H1 (cell line): ENCODE data around the gene MRAP. TPM values are rescaled to one million over a fixed set of nuclear protein-coding genes. Genes with fewer than 3 reads are reported as not detected.

Experiments
- CTCF ChIA-PET: fragments of 300-600 bp; sonication (Branson Sonifier 250); formaldehyde crosslinking; loops from one replicate; lab custom pipeline; 2021; ENCODE audit not compliant: partially characterized antibody; lab: Charles Lee
- POLR2A ChIA-PET: fragments of 300-600 bp; sonication (Branson Sonifier 250); formaldehyde crosslinking; loops from one replicate; lab custom pipeline; 2021; ENCODE audit warnings: inconsistent platforms; ENCODE audit not compliant: partially characterized antibody; lab: Charles Lee
- DNase-seq, 2 experiments: peaks; one replicate each; pipeline versions ENCODE4 v3.0.0 to v3.0.0-alpha.2; 2010 to 2022; ENCODE audit warnings: low spot score in 2 of 2, low read depth in 1 of 2, mixed read lengths in 1 of 2
- FAIRE-seq: peaks from 2 replicates; lab custom pipeline; 2011; peaks lifted over from hg19 to GRCh38; lab: Jason Lieb, UNC
- H2AFZ ChIP-seq: 2 replicates; pipeline ENCODE4 v1.8.1; 2012; ENCODE audit warnings: low read length, inconsistent platforms
- H2AK5ac ChIP-seq: 2 replicates; pipeline ENCODE4 v1.6.1; 2013; ENCODE audit warnings: low read depth, low read length
- H2BK120ac ChIP-seq: replicated peaks from 2 replicates; pipeline ENCODE3; 2013; ENCODE audit warnings: low read depth, low read length, inconsistent platforms
- H2BK12ac ChIP-seq: 2 replicates; pipeline ENCODE4 v1.6.1; 2013; ENCODE audit warnings: low read depth, low read length
- H2BK15ac ChIP-seq: 2 replicates; pipeline ENCODE4 v1.6.1; 2013; ENCODE audit warnings: low read length
- H2BK20ac ChIP-seq: 2 replicates; pipeline ENCODE4 v1.6.1; 2013; ENCODE audit warnings: low read length
- H2BK5ac ChIP-seq: 2 replicates; pipeline ENCODE4 v1.6.1; 2013; ENCODE audit warnings: low read depth, low read length
- H3K14ac ChIP-seq: 2 replicates; pipeline ENCODE4 v1.6.1; 2013; ENCODE audit warnings: inconsistent platforms; ENCODE audit not compliant: insufficient read length
- H3K18ac ChIP-seq: 2 replicates; pipeline ENCODE4 v1.6.1; 2013; ENCODE audit warnings: low read length; ENCODE audit errors: extremely low read depth
- H3K23ac ChIP-seq: 2 replicates; pipeline ENCODE4 v1.6.1; 2013; ENCODE audit warnings: inconsistent platforms; ENCODE audit not compliant: insufficient read length
- H3K23me2 ChIP-seq: 2 replicates; pipeline ENCODE4 v1.6.1; 2013; ENCODE audit warnings: low read depth, low read length
- H3K27ac ChIP-seq: 2 replicates; pipeline ENCODE4 v1.6.1; 2011; ENCODE audit warnings: low read depth, low read length, inconsistent platforms
- H3K27me3 ChIP-seq, 4 experiments: replicated peaks in 1 of 4; 1 replicate in 1 of 4; 2 replicates in 3 of 4; pipeline versions ENCODE4 v1.6.1 to v1.8.1; 2011 to 2013; ENCODE audit warnings: low read length in 3 of 4, mild to moderate bottlenecking in 3 of 4, inconsistent platforms in 2 of 4, mixed read lengths in 2 of 4, moderate library complexity in 1 of 4; ENCODE audit not compliant: control insufficient read depth in 3 of 4, insufficient read depth in 3 of 4; ENCODE audit errors: extremely low read depth in 1 of 4
- H3K36me3 ChIP-seq, 4 experiments: 2 replicates each; pipeline versions ENCODE4 v1.6.1 to v1.8.1; 2011 to 2013; ENCODE audit warnings: mild to moderate bottlenecking in 4 of 4, low read length in 3 of 4, moderate library complexity in 2 of 4, control low read depth in 1 of 4, inconsistent platforms in 1 of 4; ENCODE audit not compliant: insufficient read depth in 4 of 4, control insufficient read depth in 2 of 4
- H3K4ac ChIP-seq: replicated peaks from 2 replicates; pipeline ENCODE3; 2013; ENCODE audit warnings: low read length, low read depth, mixed read lengths, inconsistent platforms; ENCODE audit not compliant: insufficient read length
- H3K4me1 ChIP-seq, 4 experiments: replicated peaks in 1 of 4; 1 replicate in 1 of 4; 2 replicates in 3 of 4; pipeline versions ENCODE4 v1.6.1 to v1.8.1; 2011 to 2013; ENCODE audit warnings: low read length in 3 of 4, inconsistent platforms in 2 of 4, mixed read lengths in 1 of 4; ENCODE audit not compliant: insufficient read depth in 4 of 4, control insufficient read depth in 3 of 4
- H3K4me2 ChIP-seq, 2 experiments: 2 replicates each; pipeline versions ENCODE4 v1.6.1 to v1.8.1; 2011 to 2013; ENCODE audit warnings: low read depth in 2 of 2, low read length in 2 of 2, control low read depth in 1 of 2, inconsistent platforms in 1 of 2, mild to moderate bottlenecking in 1 of 2; ENCODE audit not compliant: insufficient read depth in 1 of 2
- H3K4me3 ChIP-seq, 4 experiments: fragments of 200-600, 300-600 bp in 1 of 4; sonication (generic), shearing (Covaris generic), sonication (Bioruptor Twin) in 1 of 4; 2 replicates each; pipeline versions ENCODE4 v1.5.1 to v1.8.1; 2011 to 2016; ENCODE audit warnings: low read length in 4 of 4, low read depth in 3 of 4, control low read depth in 2 of 4, inconsistent platforms in 2 of 4, mild to moderate bottlenecking in 2 of 4, mixed read lengths in 1 of 4, moderate library complexity in 1 of 4; ENCODE audit not compliant: insufficient read depth in 2 of 4; ENCODE audit errors: extremely low read depth in 1 of 4
- H3K56ac ChIP-seq: replicated peaks from 2 replicates; pipeline ENCODE3; 2013; ENCODE audit warnings: low read depth, mild to moderate bottlenecking, mixed read lengths, low read length, inconsistent platforms; ENCODE audit not compliant: insufficient read length
- H3K79me1 ChIP-seq: 2 replicates; pipeline ENCODE4 v1.6.1; 2013; ENCODE audit warnings: low read depth, low read length, control low read depth
- H3K79me2 ChIP-seq, 2 experiments: 2 replicates each; pipeline versions ENCODE4 v1.6.1 to v1.8.1; 2012 to 2013; ENCODE audit warnings: low read length in 2 of 2, mild to moderate bottlenecking in 2 of 2, inconsistent platforms in 1 of 2; ENCODE audit not compliant: insufficient read depth in 2 of 2, control insufficient read depth in 1 of 2
- H3K9ac ChIP-seq, 4 experiments: replicated peaks in 1 of 4; 1 replicate in 1 of 4; 2 replicates in 3 of 4; pipeline versions ENCODE4 v1.6.1 to v1.8.1; 2011 to 2013; ENCODE audit warnings: low read depth in 3 of 4, low read length in 3 of 4, control low read depth in 2 of 4, mild to moderate bottlenecking in 2 of 4, moderate library complexity in 2 of 4, inconsistent platforms in 1 of 4; ENCODE audit errors: extremely low read depth in 1 of 4
- H3K9me3 ChIP-seq, 2 experiments: 2 replicates each; pipeline versions ENCODE4 v1.6.1 to v1.8.1; 2012 to 2013; ENCODE audit warnings: mild to moderate bottlenecking in 2 of 2, moderate library complexity in 2 of 2, control low read depth in 1 of 2, inconsistent platforms in 1 of 2, low read depth in 1 of 2, low read length in 1 of 2, mixed read lengths in 1 of 2; ENCODE audit not compliant: insufficient read depth in 2 of 2
- H4K20me1 ChIP-seq, 2 experiments: replicated peaks in 1 of 2; 2 replicates each; pipeline versions ENCODE3 to v1.8.1; 2011 to 2013; ENCODE audit warnings: inconsistent platforms in 2 of 2, low read length in 2 of 2, mild to moderate bottlenecking in 1 of 2; ENCODE audit not compliant: insufficient read depth in 2 of 2, control insufficient read depth in 1 of 2
- H4K5ac ChIP-seq: 2 replicates; pipeline ENCODE4 v1.6.1; 2013; ENCODE audit warnings: low read length, low read depth, mixed read lengths, inconsistent platforms; ENCODE audit not compliant: insufficient read length
- H4K8ac ChIP-seq: 2 replicates; pipeline ENCODE4 v1.8.0; 2013; ENCODE audit warnings: mild to moderate bottlenecking, moderate library complexity, low read length, inconsistent platforms; ENCODE audit not compliant: insufficient read depth; ENCODE audit errors: extremely low read depth
- H4K91ac ChIP-seq: replicated peaks from 2 replicates; pipeline ENCODE3; 2013; ENCODE audit warnings: low read length, mixed read lengths, inconsistent platforms; ENCODE audit not compliant: insufficient read length
- BACH1 ChIP-seq: IDR thresholded peaks from 2 replicates; pipeline ENCODE4 v1.6.1; 2012; ENCODE audit warnings: low read length, improper control_type of control experiment
- JUND ChIP-seq: IDR thresholded peaks from 2 replicates; pipeline ENCODE4 v1.6.1; 2011; ENCODE audit warnings: mild to moderate bottlenecking, improper control_type of control experiment, low read length
- NANOG ChIP-seq: IDR thresholded peaks from 2 replicates; pipeline ENCODE4 v1.6.1; 2011; ENCODE audit warnings: low read length, low read depth, mild to moderate bottlenecking, inconsistent platforms; ENCODE audit not compliant: insufficient read depth, poor library complexity, severe bottlenecking
- RFX5 ChIP-seq: IDR thresholded peaks from 2 replicates; pipeline ENCODE4 v1.6.1; 2011; ENCODE audit warnings: low read depth, low read length, improper control_type of control experiment, borderline replicate concordance
- SIN3A ChIP-seq, 2 experiments: IDR thresholded peaks in 1 of 2; conservative IDR thresholded peaks in 1 of 2; 2 replicates each; pipeline ENCODE4 v1.6.1; 2011 to 2012; ENCODE audit warnings: low read length in 2 of 2, improper control_type of control experiment in 1 of 2, low read depth in 1 of 2, mild to moderate bottlenecking in 1 of 2
- WGBS, 2 experiments: shearing (Covaris generic) in 1 of 2; methylation state at CpG; one replicate each; pipeline versions ENCODE4 v1.1.6 to v1.1.7; 2013 to 2015; ENCODE audit warnings: low lambda C conversion rate in 2 of 2, mixed read lengths in 2 of 2, inconsistent platforms in 1 of 2, low coverage in 1 of 2, missing lambda C conversion rate in 1 of 2; ENCODE audit not compliant: insufficient replicate concordance in 2 of 2, insufficient coverage in 1 of 2, insufficient read length in 1 of 2; ENCODE audit errors: extremely low coverage in 1 of 2, missing lambda C conversion rate in 1 of 2; 5-methylcytosine and 5-hydroxymethylcytosine counted together
- polyA plus RNA-seq, 7 experiments: library from polyadenylated mRNA; depleted of rRNA in 3 of 7; stranded (reverse) in 5 of 7; unstranded in 2 of 7; fragments of >200 nt in 5 of 7; fragments of 200-250 nt in 2 of 7; gene quantifications; 1 replicate in 5 of 7; 2 replicates in 1 of 7; 4 replicates in 1 of 7; pipeline versions ENCODE4 v1.2.1 to v1.2.3, GENCODE V29; 2011 to 2013; ENCODE audit warnings: missing spikeins in 2 of 7, mixed read lengths in 2 of 7
- total RNA-seq: library from RNA; stranded (reverse); fragmentation: NEBNext Ultra II Directional; extraction: Animal tissue kit (Norgen Biotek cat#: 25700); gene quantifications from 2 replicates; pipeline ENCODE4 v1.2.1, GENCODE V29; 2021

MRAP gene
- total and polyA plus RNA-seq, 2 of the 8 experiments (the other 6 are each of a cell fraction or from before 2014, with no cell fraction given), result not detected

- POLR2A ChIA-PET, result no interaction called here
- no peak overlapping the region for H4K8ac ChIP-seq
- no peak overlapping the region for H2BK15ac ChIP-seq
- FAIRE-seq, result no peak
- H2BK20ac ChIP-seq, result no peak overlapping the region
- H3K27me3 ChIP-seq, result no peaks in the 10 kb centered on the region
- H2AK5ac ChIP-seq, result no peak overlapping the region
- no peaks in the 10 kb centered on the region for H3K9me3 ChIP-seq
- no peak overlapping the region for H2BK12ac ChIP-seq
- H3K36me3 ChIP-seq, result peaks cover 43 to 88% (median 82%) of the 10 kb centered on the region in 4 experiments
- H3K4me2 ChIP-seq, result no peak overlapping the region
- no peak overlapping the region for H3K23ac ChIP-seq
- no peak for DNase-seq
- no peak overlapping the region for H3K18ac ChIP-seq
- TF ChIP-seq RFX5 (no peak), SIN3A (conservative IDR thresholded peaks at IDR 0.05 in 1 of 2, IDR thresholded peaks at IDR 0.05 in 1 of 2; ENCODE audit: low read depth in 1 of 2, low read length in 2 of 2) (no peak), BACH1 (no peak), JUND (no peak), NANOG (no peak)
- TF ChIP-seq, all 59 proteins: peak for 0
- H3K4me1 ChIP-seq, result no peaks in the 10 kb centered on the region
- WGBS, 2 experiments, result 91% methylated on average over 13 of the region's 13 CpGs; no CpG with 5 or more reads in 1 of the 2 experiments
- H2BK5ac ChIP-seq, result no peak overlapping the region
- H4K20me1 ChIP-seq, result peaks cover 5 to 10% of the 10 kb centered on the region in 2 experiments
- no peak overlapping the region for H3K4me3 ChIP-seq
- CTCF ChIA-PET, result interaction anchor here (1.0 to 1.7 kb wide), 3 partner anchors 9 to 425 kb away, joined by 3 to 9 read pairs (median 6); no protein-coding TSS in a partner anchor
- no peaks in the 10 kb centered on the region for H3K79me2 ChIP-seq
- no peak overlapping the region for H3K14ac ChIP-seq
- H4K5ac ChIP-seq, result no peak overlapping the region
- H2BK120ac ChIP-seq, result no peak overlapping the region
- H3K79me1 ChIP-seq, result no peaks in the 10 kb centered on the region; the same call in 1 of the 2 replicates
- H3K27ac ChIP-seq, result no peak overlapping the region
- H3K4ac ChIP-seq, result no peak overlapping the region
- no peaks in the 10 kb centered on the region for H3K23me2 ChIP-seq
- no peak overlapping the region for H3K9ac ChIP-seq
- no peak overlapping the region for H4K91ac ChIP-seq
- no peak overlapping the region for H3K56ac ChIP-seq
- H2AFZ ChIP-seq, result no peak overlapping the region
Measured at GRCh38 chr21:32350981-32351380, 52.3 kb downstream of the MRAP start.
